K562 (cell line): ENCODE measurements around the gene LBHD1. TPM values are rescaled to one million over a fixed set of nuclear protein-coding genes. Genes with fewer than 3 reads are reported as not detected.

Source experiments
- ATAC-seq: fragments of 200-7000 bp; cut with Tn5 transposase; 3 replicates; pipeline ENCODE4 v1.9.1; 2020; ENCODE audit warnings: moderate library complexity
- BruUV-seq: library from RNA; stranded (reverse); fragments of 400-500 nt; replicated peaks from 2 replicates; lab custom pipeline; 2021; lab: Mats Ljungman, UMichigan
- CTCF ChIA-PET: fragments of 300-600 bp; formaldehyde crosslinking; extraction: SDS; loops from one replicate; lab custom pipeline; 2021; ENCODE audit warnings: low intra/inter-chr PET ratio; lab: Yijun Ruan, JAX
- POLR2A ChIA-PET: fragments of 300-600, 350-650 bp; sonication (Branson Sonifier 250); formaldehyde crosslinking; extraction: SDS; loops from one replicate; lab custom pipeline; 2021; ENCODE audit warnings: antibody characterized with exemption, inconsistent platforms; lab: Yijun Ruan, JAX
- DNase-seq, 4 experiments: peaks; one replicate each; pipeline versions ENCODE4 v3.0.0 to v3.0.0-alpha.2; 2011 to 2018; ENCODE audit warnings: low spot score in 3 of 4, mixed read lengths in 3 of 4; ENCODE audit errors: extremely low read depth in 1 of 4
- FAIRE-seq: peaks from 2 replicates; lab custom pipeline; 2011; peaks lifted over from hg19 to GRCh38; lab: Jason Lieb, UNC
- H2AFZ ChIP-seq: 2 replicates; pipeline ENCODE4 v1.6.0; 2011; ENCODE audit warnings: low read depth, low read length, control low read depth, inconsistent platforms
- H3K27ac ChIP-seq: fragments of 200-600 bp; 3 replicates; pipeline ENCODE4 v1.8.0; 2011; ENCODE audit warnings: low read depth, mild to moderate bottlenecking, control low read depth, inconsistent platforms, low read length, moderate library complexity, mixed read lengths; ENCODE audit errors: extremely low read depth
- H3K27me3 ChIP-seq, 2 experiments: fragments of 300-600 bp in 1 of 2; 2 replicates in 1 of 2; 3 replicates in 1 of 2; pipeline versions ENCODE4 v1.6.0 to v1.8.0; 2011; ENCODE audit warnings: inconsistent platforms in 2 of 2, low read length in 2 of 2, mild to moderate bottlenecking in 1 of 2, mixed read lengths in 1 of 2, moderate library complexity in 1 of 2; ENCODE audit not compliant: control insufficient read depth in 2 of 2, insufficient read depth in 2 of 2
- H3K36me3 ChIP-seq: fragments of 300-600 bp; 3 replicates; pipeline ENCODE4 v1.8.0; 2011; ENCODE audit warnings: mild to moderate bottlenecking, low read length, inconsistent platforms; ENCODE audit not compliant: control insufficient read depth, insufficient read depth
- H3K4me1 ChIP-seq, 2 experiments: fragments of 200-600 bp in 1 of 2; replicated peaks in 1 of 2; 2 replicates in 1 of 2; 3 replicates in 1 of 2; pipeline versions ENCODE4 v1.5.1 to v1.8.0; 2011; ENCODE audit warnings: inconsistent platforms in 2 of 2, low read length in 2 of 2, mild to moderate bottlenecking in 1 of 2, mixed read lengths in 1 of 2, moderate library complexity in 1 of 2; ENCODE audit not compliant: control insufficient read depth in 2 of 2, insufficient read depth in 2 of 2
- H3K4me2 ChIP-seq: 2 replicates; pipeline ENCODE4 v1.6.1; 2011; ENCODE audit warnings: low read length, control low read depth, inconsistent platforms, mixed read lengths; ENCODE audit not compliant: insufficient read depth
- H3K4me3 ChIP-seq: fragments of 200-600 bp; sonication (generic), shearing (Covaris generic); 2 replicates; pipeline ENCODE4 v1.5.1; 2016; ENCODE audit warnings: control low read depth, inconsistent platforms
- H3K79me2 ChIP-seq: fragments of 200-600 bp; 3 replicates; pipeline ENCODE4 v1.8.0; 2011; ENCODE audit warnings: low read length, inconsistent platforms; ENCODE audit not compliant: control insufficient read depth, insufficient read depth
- H3K9ac ChIP-seq, 2 experiments: 2 replicates each; pipeline versions ENCODE4 v1.6.0 to v1.6.1; 2011; ENCODE audit warnings: low read depth in 2 of 2, low read length in 2 of 2, control low read depth in 1 of 2, inconsistent platforms in 1 of 2, mild to moderate bottlenecking in 1 of 2, mixed read lengths in 1 of 2; ENCODE audit not compliant: insufficient read depth in 1 of 2
- H3K9me1 ChIP-seq: one replicate; pipeline ENCODE4 v1.6.0; 2011; ENCODE audit warnings: inconsistent platforms, mild to moderate bottlenecking, low read length, moderate library complexity; ENCODE audit not compliant: control insufficient read depth, insufficient read depth
- H3K9me3 ChIP-seq: replicated peaks from 2 replicates; pipeline ENCODE4 v1.5.1; 2011; ENCODE audit warnings: low read depth, low read length, inconsistent platforms; ENCODE audit not compliant: control insufficient read depth, insufficient read depth
- H4K20me1 ChIP-seq: replicated peaks from 2 replicates; pipeline ENCODE4 v1.6.1; 2011; ENCODE audit warnings: low read length, inconsistent platforms, mixed read lengths; ENCODE audit not compliant: control insufficient read depth, insufficient read depth
- CHD1 ChIP-seq: fragments of 200-600 bp; sonication (generic); IDR thresholded peaks from one replicate; pipeline ENCODE4 v1.6.1; 2012; ENCODE audit warnings: mild to moderate bottlenecking, moderate library complexity, low read length, inconsistent platforms
- ELF2 ChIP-seq: fragments of 250-450 bp; sonication (Bioruptor Pico); IDR thresholded peaks from 2 replicates; pipeline ENCODE4 v1.5.0; 2021; ENCODE audit warnings: mild to moderate bottlenecking
- FIP1L1 ChIP-seq: fragments of 200-400 bp; formaldehyde crosslinking; IDR thresholded peaks from 2 replicates; pipeline ENCODE4 v1.6.1; 2018; ENCODE audit warnings: mild to moderate bottlenecking, low read depth, low read length; ENCODE audit not compliant: poor library complexity, severe bottlenecking
- FOXM1 ChIP-seq, 2 experiments: fragments of 450-650 bp in 1 of 2; sonication (generic) in 1 of 2; formaldehyde crosslinking in 1 of 2; IDR thresholded peaks; 2 replicates each; pipeline versions ENCODE4 v1.6.1 to v1.9.0; 2017 to 2022; ENCODE audit warnings: low read depth in 2 of 2, mild to moderate bottlenecking in 2 of 2, missing genetic modification reagents in 1 of 2, moderate library complexity in 1 of 2
- ILF3 ChIP-seq: fragments of 450-650 bp; IDR thresholded peaks from 2 replicates; pipeline ENCODE4 v1.6.1; 2018; ENCODE audit warnings: antibody characterized with exemption, mild to moderate bottlenecking, moderate library complexity, borderline replicate concordance
- NCOR1 ChIP-seq: fragments of 450-650 bp; IDR thresholded peaks from 2 replicates; pipeline ENCODE4 v1.6.1; 2016; ENCODE audit warnings: mild to moderate bottlenecking, moderate library complexity
- POLR2H ChIP-seq: IDR thresholded peaks from 2 replicates; pipeline ENCODE4 v1.6.1; 2016; ENCODE audit warnings: missing genetic modification characterization, low read depth, mild to moderate bottlenecking, control low read depth, missing compliant biosample characterization, moderate library complexity
- RUNX1 ChIP-seq: sonication (generic); IDR thresholded peaks from 2 replicates; pipeline ENCODE4 v1.6.1; 2016; ENCODE audit warnings: antibody characterized with exemption, low read depth
- SAP30 ChIP-seq: fragments of 200-600 bp; sonication (generic); IDR thresholded peaks from 2 replicates; pipeline ENCODE4 v1.6.1; 2012; ENCODE audit warnings: borderline replicate concordance, low read depth, mild to moderate bottlenecking, moderate library complexity, low read length, control low read depth, inconsistent platforms; ENCODE audit not compliant: insufficient read depth, poor library complexity, severe bottlenecking
- SMARCB1 ChIP-seq: IDR thresholded peaks from 2 replicates; pipeline ENCODE4 v1.6.1; 2011; ENCODE audit warnings: improper control_type of control experiment, low read depth; ENCODE audit not compliant: insufficient read length
- SRSF9 ChIP-seq: fragments of 200-400 bp; formaldehyde crosslinking; IDR thresholded peaks from 2 replicates; pipeline ENCODE4 v1.6.1; 2017; ENCODE audit warnings: low read depth, low read length, borderline replicate concordance
- ZNF384 ChIP-seq: IDR thresholded peaks from 2 replicates; pipeline ENCODE4 v1.6.1; 2012; ENCODE audit warnings: low read depth, low read length, improper control_type of control experiment
- ZNF583 ChIP-seq: fragments of 250-450 bp; sonication (Bioruptor Pico); IDR thresholded peaks from 2 replicates; pipeline ENCODE4 v1.4.0; 2020
- WGBS: fragments of 100-300 bp; shearing (Covaris generic); methylation state at CpG from one replicate; pipeline ENCODE4 v1.1.6; 2016; ENCODE audit warnings: low coverage, mixed read lengths; ENCODE audit not compliant: insufficient coverage; ENCODE audit errors: missing lambda C conversion rate; 5-methylcytosine and 5-hydroxymethylcytosine counted together
- in situ Hi-C: fragments of 300-500 bp; cut with MboI; formaldehyde crosslinking; loops from 4 replicates; pipeline ENCODE4 v1.15.0; 2018; ENCODE audit warnings: inconsistent platforms, mixed read lengths
- intact Hi-C: fragments of 100-400 bp; cut with micrococcal nuclease; formaldehyde crosslinking; loops from 2 replicates; pipeline ENCODE4 v1.14.2; 2022
- polyA plus RNA-seq, 8 experiments: library from polyadenylated mRNA; depleted of rRNA in 4 of 8; stranded (reverse) in 5 of 8; unstranded in 3 of 8; fragments of >200 nt; fragmentation: Nextera tagmentation in 2 of 8; fragmentation: Illumina TruSeq in 1 of 8; extraction: Ambion mirVana in 2 of 8; extraction: Trizol in 1 of 8; gene quantifications; 2 replicates each; pipeline versions ENCODE4 v1.2.1 to v1.2.3, GENCODE V29; 2011 to 2014; ENCODE audit warnings: inconsistent platforms in 1 of 8, missing spikeins in 1 of 8
- total RNA-seq, 7 experiments: library from RNA; depleted of rRNA in 6 of 7; stranded (reverse); fragments of >200 nt in 6 of 7; fragmentation: Illumina TruSeq in 2 of 7; extraction: Trizol in 2 of 7; gene quantifications; 2 replicates each; pipeline versions ENCODE4 v1.2.1 to v1.2.3, GENCODE V29; 2011 to 2021; ENCODE audit warnings: low replicate concordance in 1 of 7
- TF ChIP-seq, protein P1 (sequence below): sonication (generic); formaldehyde crosslinking; IDR thresholded peaks from 2 replicates; pipeline ENCODE4 v1.8.1; 2023; ENCODE audit warnings: missing genetic modification reagents, mild to moderate bottlenecking, borderline replicate concordance

The LBHD1 gene
- total and polyA plus RNA-seq, 9 of the 15 experiments (the other 6 are each of a cell fraction or from before 2014, with no cell fraction given), result 2.6 to 28.0 (median 12.5) TPM

DNA sequence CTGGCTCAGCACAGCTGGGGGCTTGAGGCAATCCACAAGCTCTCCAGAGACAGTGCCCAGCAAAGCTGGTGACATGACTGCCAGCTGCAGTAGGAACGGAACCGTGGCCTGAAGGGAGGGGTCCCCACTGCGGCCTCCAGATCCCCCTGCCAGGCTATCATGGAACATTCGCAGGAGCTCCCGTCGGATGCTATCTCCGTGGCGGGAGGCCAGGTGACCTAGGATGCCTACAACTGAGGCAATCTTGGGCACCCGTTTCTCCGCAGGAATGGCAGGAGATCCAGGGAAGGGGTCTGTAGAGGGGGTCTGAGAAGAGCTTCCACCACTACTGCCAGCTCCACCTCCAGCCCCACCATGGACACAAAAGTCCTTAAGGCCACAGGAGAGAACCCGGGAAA lies 23.1 kb downstream of the LBHD1 start:
- intact Hi-C loops (no loop called here), in situ Hi-C loops (no loop called here)
- H3K9ac ChIP-seq, result peak overlapping the region in 1 of 2 experiments; percentile 15; a peak in 2 of 4 replicates
- FAIRE-seq (no peak), ATAC-seq (no peak), DNase-seq (no peak)
- H3K4me1 ChIP-seq, result peaks cover 15 to 46% of the 10 kb centered on the region in 2 experiments
- no peak overlapping the region for H3K4me2 ChIP-seq
- peaks cover 57% of the 10 kb centered on the region for H3K36me3 ChIP-seq
- no peak overlapping the region for H2AFZ ChIP-seq
- H4K20me1 ChIP-seq, result peaks cover 20% of the 10 kb centered on the region
- H3K9me1 ChIP-seq, result no peaks in the 10 kb centered on the region
- H3K27ac ChIP-seq, result no peak overlapping the region
- WGBS, result 99% methylated on average over 10 of the region's 11 CpGs
- no peak overlapping the region for H3K4me3 ChIP-seq
- BruUV-seq, result no TSS peak
- CTCF ChIA-PET, result no interaction called here
- no peaks in the 10 kb centered on the region for H3K9me3 ChIP-seq
- POLR2A ChIA-PET, result interaction anchor here (0.6 to 2.8 kb wide), 7 partner anchors 8 to 58 kb away, joined by 3 to 40 read pairs (median 5); partner anchors contain the start of genes C11orf98, CSKMT, LBHD1 and TUT1
- H3K79me2 ChIP-seq, result peaks cover 59% of the 10 kb centered on the region
- TF ChIP-seq SMARCB1, result no peak
- TF ChIP-seq SRSF9, result no peak
- no peak for TF ChIP-seq ILF3
- no peak for TF ChIP-seq CHD1
- TF ChIP-seq, protein P1, sequence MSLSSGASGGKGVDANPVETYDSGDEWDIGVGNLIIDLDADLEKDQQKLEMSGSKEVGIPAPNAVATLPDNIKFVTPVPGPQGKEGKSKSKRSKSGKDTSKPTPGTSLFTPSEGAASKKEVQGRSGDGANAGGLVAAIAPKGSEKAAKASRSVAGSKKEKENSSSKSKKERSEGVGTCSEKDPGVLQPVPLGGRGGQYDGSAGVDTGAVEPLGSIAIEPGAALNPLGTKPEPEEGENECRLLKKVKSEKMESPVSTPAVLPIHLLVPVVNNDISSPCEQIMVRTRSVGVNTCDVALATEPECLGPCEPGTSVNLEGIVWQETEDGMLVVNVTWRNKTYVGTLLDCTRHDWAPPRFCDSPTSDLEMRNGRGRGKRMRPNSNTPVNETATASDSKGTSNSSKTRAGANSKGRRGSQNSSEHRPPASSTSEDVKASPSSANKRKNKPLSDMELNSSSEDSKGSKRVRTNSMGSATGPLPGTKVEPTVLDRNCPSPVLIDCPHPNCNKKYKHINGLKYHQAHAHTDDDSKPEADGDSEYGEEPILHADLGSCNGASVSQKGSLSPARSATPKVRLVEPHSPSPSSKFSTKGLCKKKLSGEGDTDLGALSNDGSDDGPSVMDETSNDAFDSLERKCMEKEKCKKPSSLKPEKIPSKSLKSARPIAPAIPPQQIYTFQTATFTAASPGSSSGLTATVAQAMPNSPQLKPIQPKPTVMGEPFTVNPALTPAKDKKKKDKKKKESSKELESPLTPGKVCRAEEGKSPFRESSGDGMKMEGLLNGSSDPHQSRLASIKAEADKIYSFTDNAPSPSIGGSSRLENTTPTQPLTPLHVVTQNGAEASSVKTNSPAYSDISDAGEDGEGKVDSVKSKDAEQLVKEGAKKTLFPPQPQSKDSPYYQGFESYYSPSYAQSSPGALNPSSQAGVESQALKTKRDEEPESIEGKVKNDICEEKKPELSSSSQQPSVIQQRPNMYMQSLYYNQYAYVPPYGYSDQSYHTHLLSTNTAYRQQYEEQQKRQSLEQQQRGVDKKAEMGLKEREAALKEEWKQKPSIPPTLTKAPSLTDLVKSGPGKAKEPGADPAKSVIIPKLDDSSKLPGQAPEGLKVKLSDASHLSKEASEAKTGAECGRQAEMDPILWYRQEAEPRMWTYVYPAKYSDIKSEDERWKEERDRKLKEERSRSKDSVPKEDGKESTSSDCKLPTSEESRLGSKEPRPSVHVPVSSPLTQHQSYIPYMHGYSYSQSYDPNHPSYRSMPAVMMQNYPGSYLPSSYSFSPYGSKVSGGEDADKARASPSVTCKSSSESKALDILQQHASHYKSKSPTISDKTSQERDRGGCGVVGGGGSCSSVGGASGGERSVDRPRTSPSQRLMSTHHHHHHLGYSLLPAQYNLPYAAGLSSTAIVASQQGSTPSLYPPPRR, result no peak
- TF ChIP-seq POLR2H (tag), result no peak
- TF ChIP-seq FIP1L1, result no peak
- no peak for TF ChIP-seq ELF2 (CRISPR knock-in tag)
- TF ChIP-seq RUNX1, result no peak
- no peak for TF ChIP-seq FOXM1 (IDR thresholded peaks at IDR 0.05; ENCODE audit: low read depth)
- no peak for TF ChIP-seq FOXM1 (CRISPR knock-in tag; IDR thresholded peaks at IDR 0.05; ENCODE audit: low read depth)
- no peak for TF ChIP-seq ZNF583
- no peak for TF ChIP-seq ZNF384
- no peak for TF ChIP-seq NCOR1
- no peak for TF ChIP-seq SAP30
- no peaks in the 10 kb centered on the region for H3K27me3 ChIP-seq
